HL-60 (cell line): Measurements from ENCODE around the gene UTRN.

Experiments used
- POLR2AphosphoS5 ChIP-seq: IDR thresholded peaks from 2 replicates; pipeline ENCODE4 v1.6.1; 2012; ENCODE audit warnings: low read depth
- SPI1 ChIP-seq: IDR thresholded peaks from 2 replicates; pipeline ENCODE4 v1.6.1; 2012; ENCODE audit warnings: low read depth, mild to moderate bottlenecking, borderline replicate concordance
- TF ChIP-seq, protein P1 (sequence below): IDR thresholded peaks from one replicate; pipeline ENCODE4 v1.5.1; 2011; ENCODE audit warnings: low read length, control low read depth, inconsistent platforms; ENCODE audit not compliant: insufficient read depth

DNA sequence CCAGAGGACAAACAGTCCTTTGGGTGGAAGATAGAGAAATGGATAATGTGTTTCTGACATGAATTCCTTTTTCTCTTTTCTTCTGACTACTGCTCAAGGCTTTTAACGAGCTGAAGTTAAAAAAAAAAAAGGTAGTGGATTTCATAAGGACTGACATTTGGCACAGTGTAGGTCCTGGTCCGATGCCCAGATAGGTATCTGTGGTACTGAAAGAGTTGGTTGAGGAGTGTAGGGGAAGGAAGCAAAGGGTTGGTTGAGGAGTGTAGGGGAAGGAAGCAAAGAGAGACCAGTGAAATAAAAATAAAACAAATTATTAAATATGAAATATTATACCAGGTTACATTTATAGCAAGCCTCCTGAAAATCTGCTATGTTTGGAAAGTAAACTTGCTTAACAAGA lies 11.8 kb downstream of the UTRN start:
- no peak for TF ChIP-seq SPI1
- no peak for TF ChIP-seq POLR2AphosphoS5
- TF ChIP-seq, protein P1, sequence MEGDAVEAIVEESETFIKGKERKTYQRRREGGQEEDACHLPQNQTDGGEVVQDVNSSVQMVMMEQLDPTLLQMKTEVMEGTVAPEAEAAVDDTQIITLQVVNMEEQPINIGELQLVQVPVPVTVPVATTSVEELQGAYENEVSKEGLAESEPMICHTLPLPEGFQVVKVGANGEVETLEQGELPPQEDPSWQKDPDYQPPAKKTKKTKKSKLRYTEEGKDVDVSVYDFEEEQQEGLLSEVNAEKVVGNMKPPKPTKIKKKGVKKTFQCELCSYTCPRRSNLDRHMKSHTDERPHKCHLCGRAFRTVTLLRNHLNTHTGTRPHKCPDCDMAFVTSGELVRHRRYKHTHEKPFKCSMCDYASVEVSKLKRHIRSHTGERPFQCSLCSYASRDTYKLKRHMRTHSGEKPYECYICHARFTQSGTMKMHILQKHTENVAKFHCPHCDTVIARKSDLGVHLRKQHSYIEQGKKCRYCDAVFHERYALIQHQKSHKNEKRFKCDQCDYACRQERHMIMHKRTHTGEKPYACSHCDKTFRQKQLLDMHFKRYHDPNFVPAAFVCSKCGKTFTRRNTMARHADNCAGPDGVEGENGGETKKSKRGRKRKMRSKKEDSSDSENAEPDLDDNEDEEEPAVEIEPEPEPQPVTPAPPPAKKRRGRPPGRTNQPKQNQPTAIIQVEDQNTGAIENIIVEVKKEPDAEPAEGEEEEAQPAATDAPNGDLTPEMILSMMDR = no peak
